ENCODE results near the gene HCST. TPM values are rescaled to one million over a fixed set of nuclear protein-coding genes. Genes with fewer than 3 reads are reported as not detected.

HCST gene
- total RNA-seq, 1 donor from 2014 or later = 1.8 TPM

Other genes starting within 250 kb of the HCST start
- not detected for gene UPK1A, start 236.0 kb upstream of the HCST start, total RNA-seq
- 0.10 TPM for gene ZBTB32, start 198.0 kb upstream of the HCST start, total RNA-seq
- gene KMT2B, start 184.5 kb upstream of the HCST start, total RNA-seq = 23.0 TPM
- gene IGFLR1, start 160.1 kb upstream of the HCST start, total RNA-seq = 30.8 TPM
- gene U2AF1L4, start 157.1 kb upstream of the HCST start, total RNA-seq = 15.1 TPM
- gene PSENEN, start 156.9 kb upstream of the HCST start, total RNA-seq = 31.7 TPM
- gene LIN37, start 154.0 kb upstream of the HCST start, total RNA-seq = 4.7 TPM
- 7.0 TPM for gene HSPB6, start 145.5 kb upstream of the HCST start, total RNA-seq
- gene PROSER3, start 144.4 kb upstream of the HCST start, total RNA-seq = 4.5 TPM
- 3.6 TPM for gene ARHGAP33, start 127.0 kb upstream of the HCST start, total RNA-seq
- gene PRODH2, start 89.7 kb upstream of the HCST start, total RNA-seq = 196 TPM
- not detected for gene NPHS1, start 50.0 kb upstream of the HCST start, total RNA-seq
- gene KIRREL2, start 45.6 kb upstream of the HCST start, total RNA-seq = 0.20 TPM
- gene APLP1, start 34.0 kb upstream of the HCST start, total RNA-seq = 0.40 TPM
- 2.3 TPM for gene NFKBID, start 2.0 kb upstream of the HCST start, total RNA-seq
- gene TYROBP, start 5.8 kb downstream of the HCST start, total RNA-seq = 20.2 TPM
- gene LRFN3, start 33.8 kb downstream of the HCST start, total RNA-seq = 8.4 TPM
- 13.9 TPM for gene SDHAF1, start 92.7 kb downstream of the HCST start, total RNA-seq
- 6.5 TPM for gene SYNE4, start 106.3 kb downstream of the HCST start, total RNA-seq
- gene ALKBH6, start 111.7 kb downstream of the HCST start, total RNA-seq = 10.3 TPM
- gene CLIP3, start 130.3 kb downstream of the HCST start, total RNA-seq = 1.3 TPM
- gene THAP8, start 151.8 kb downstream of the HCST start, total RNA-seq = 2.2 TPM
- 0.48 TPM for gene WDR62, start 152.4 kb downstream of the HCST start, total RNA-seq
- gene OVOL3, start 208.6 kb downstream of the HCST start, total RNA-seq = not detected
- 43.9 TPM for gene POLR2I, start 212.3 kb downstream of the HCST start, total RNA-seq
- 33.5 TPM for gene TBCB, start 212.9 kb downstream of the HCST start, total RNA-seq
- gene CAPNS1, start 237.5 kb downstream of the HCST start, total RNA-seq = 168 TPM
- gene COX7A1, start 249.9 kb downstream of the HCST start, total RNA-seq = 3.9 TPM